Posterior vena cava (tissue), 2 donors: ENCODE results near the gene MYMK. TPM values are rescaled to one million over a fixed set of nuclear protein-coding genes. Genes with fewer than 3 reads are reported as not detected.

ENCODE experiments used
- total RNA-seq, 2 donors: library from RNA; stranded (reverse); fragmentation: NEBNext Ultra II Directional; extraction: Animal tissue kit (Norgen Biotek cat#: 25700); gene quantifications; one replicate each; pipeline ENCODE4 v1.2.1, GENCODE V29; 2021
- donor health status: DM: yes; HTN: yes; CAD: no.
- donor health status: DM: yes; HTN: yes; CAD: no.

MYMK gene
- total RNA-seq, 2 donors from 2014 or later = not detected

Other genes starting within 250 kb of the MYMK start
- gene ABO, start 249.8 kb downstream of the MYMK start, total RNA-seq = 1 to 10 TPM; 1.5 to 2.1 TPM
- gene SURF6, start 188.8 kb downstream of the MYMK start, total RNA-seq = 10 to 100 TPM; 11.5 to 12.0 TPM
- 10 to 100 TPM; 28.6 to 28.9 TPM for gene MED22, start 176.8 kb downstream of the MYMK start, total RNA-seq
- 1,000 to 10,000 TPM; 1,252 to 1,287 TPM for gene RPL7A, start 176.7 kb downstream of the MYMK start, total RNA-seq
- gene SURF1, start 168.5 kb downstream of the MYMK start, total RNA-seq = 10 to 100 TPM; 27.7 to 30.2 TPM
- 10 to 100 TPM; 11.8 to 12.0 TPM for gene SURF2, start 168.4 kb downstream of the MYMK start, total RNA-seq
- 100 to 1,000 TPM; 130 TPM for gene SURF4, start 148.9 kb downstream of the MYMK start, total RNA-seq
- gene STKLD1, start 148.6 kb downstream of the MYMK start, total RNA-seq = 1 to 10 TPM in 1 of 2 donors, under 1 TPM in 1; 0.57 to 1.2 TPM
- gene REXO4, start 106.9 kb downstream of the MYMK start, total RNA-seq = 10 to 100 TPM; 10.4 to 11.1 TPM
- gene ADAMTS13, start 102.6 kb downstream of the MYMK start, total RNA-seq = 1 to 10 TPM in 1 of 2 donors, under 1 TPM in 1; 0.48 to 1.8 TPM
- 10 to 100 TPM; 11.7 to 13.4 TPM for gene CACFD1, start 65.0 kb downstream of the MYMK start, total RNA-seq
- 1 to 10 TPM; 3.2 to 4.0 TPM for gene SLC2A6, start 45.9 kb downstream of the MYMK start, total RNA-seq
- gene ADAMTSL2, start 9.7 kb upstream of the MYMK start, total RNA-seq = 10 to 100 TPM in 1 of 2 donors, 1 to 10 TPM in 1; 5.5 to 11.3 TPM
- gene FAM163B, start 84.4 kb upstream of the MYMK start, total RNA-seq = not detected
- gene DBH, start 111.4 kb upstream of the MYMK start, total RNA-seq = not detected
- gene SARDH, start 213.4 kb upstream of the MYMK start, total RNA-seq = 1 to 10 TPM in 1 of 2 donors, under 1 TPM in 1; 0.62 to 1.8 TPM